Muscle of leg (tissue), 11 donors: ENCODE measurements around the gene SECISBP2L. TPM values are rescaled to one million over a fixed set of nuclear protein-coding genes. Genes with fewer than 3 reads are reported as not detected.

Experiments used
- DNase-seq: peaks from one replicate; pipeline ENCODE4 v3.0.0; 2013
- H3K27ac ChIP-seq: one replicate; pipeline ENCODE4 v1.5.1; 2013; ENCODE audit warnings: mild to moderate bottlenecking, low read length, control low read depth
- H3K27me3 ChIP-seq: one replicate; pipeline ENCODE4 v1.6.1; 2013; ENCODE audit warnings: low read length; ENCODE audit not compliant: control insufficient read depth, insufficient read depth
- H3K36me3 ChIP-seq: one replicate; pipeline ENCODE4 v1.6.1; 2013; ENCODE audit warnings: low read length; ENCODE audit not compliant: control insufficient read depth, insufficient read depth
- H3K4me1 ChIP-seq: one replicate; pipeline ENCODE4 v1.6.1; 2013; ENCODE audit warnings: low read length; ENCODE audit not compliant: control insufficient read depth, insufficient read depth
- H3K4me3 ChIP-seq: one replicate; pipeline ENCODE4 v1.5.1; 2013; ENCODE audit warnings: low read length, control low read depth
- H3K9me3 ChIP-seq: replicated peaks from 2 replicates; pipeline ENCODE4 v1.6.1; 2013; ENCODE audit warnings: low read depth, low read length; ENCODE audit not compliant: control insufficient read depth
- WGBS: methylation state at CpG from one replicate; pipeline ENCODE4 v1.1.5; 2013; ENCODE audit warnings: missing lambda C conversion rate; ENCODE audit not compliant: insufficient coverage; 5-methylcytosine and 5-hydroxymethylcytosine counted together
- polyA plus RNA-seq, 8 donors: library from polyadenylated mRNA; unstranded; fragments of 120-200 nt; gene quantifications; one replicate each; pipeline versions ENCODE4 v1.2.1 to v1.2.3, GENCODE V29; 2013; ENCODE audit warnings: inconsistent platforms in 1 of 8, low replicate concordance in 1 of 8; ENCODE audit not compliant: insufficient read length in 8 of 8, insufficient read depth in 1 of 8
- total RNA-seq: library from RNA; stranded (reverse); fragments of 120-200 nt; gene quantifications from one replicate; pipeline ENCODE4 v1.2.4, GENCODE V29; 2013

Gene SECISBP2L
- total and polyA plus RNA-seq, 9 donors, result 18.3 to 35.2 (median 24.2) TPM

DNA sequence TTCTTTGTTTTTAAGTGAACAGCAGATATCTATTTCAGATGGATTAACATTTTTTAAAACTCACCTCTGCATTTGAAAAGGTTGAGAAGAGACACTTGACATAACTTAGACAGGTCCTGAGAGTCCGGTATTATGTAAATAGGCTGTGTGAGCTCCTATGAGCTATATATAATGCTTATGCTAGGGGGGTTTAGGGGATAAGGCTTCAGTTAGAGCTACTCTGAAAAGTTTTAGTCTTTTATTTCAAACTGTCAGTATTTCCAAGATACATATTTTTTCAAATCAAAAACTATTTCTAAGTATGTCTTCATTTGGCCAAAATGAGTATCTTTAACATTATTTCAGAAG, 99.4 kb downstream of the SECISBP2L start:
- H3K4me3 ChIP-seq, result no peak overlapping the region
- no CpG with 5 or more reads among the region's 1 CpG for WGBS
- H3K27me3 ChIP-seq, result no peaks in the 10 kb centered on the region
- no peak overlapping the region for H3K27ac ChIP-seq
- DNase-seq, result no peak
- H3K9me3 ChIP-seq, result no peaks in the 10 kb centered on the region
- no peaks in the 10 kb centered on the region for H3K36me3 ChIP-seq
- no peaks in the 10 kb centered on the region for H3K4me1 ChIP-seq

DNA sequence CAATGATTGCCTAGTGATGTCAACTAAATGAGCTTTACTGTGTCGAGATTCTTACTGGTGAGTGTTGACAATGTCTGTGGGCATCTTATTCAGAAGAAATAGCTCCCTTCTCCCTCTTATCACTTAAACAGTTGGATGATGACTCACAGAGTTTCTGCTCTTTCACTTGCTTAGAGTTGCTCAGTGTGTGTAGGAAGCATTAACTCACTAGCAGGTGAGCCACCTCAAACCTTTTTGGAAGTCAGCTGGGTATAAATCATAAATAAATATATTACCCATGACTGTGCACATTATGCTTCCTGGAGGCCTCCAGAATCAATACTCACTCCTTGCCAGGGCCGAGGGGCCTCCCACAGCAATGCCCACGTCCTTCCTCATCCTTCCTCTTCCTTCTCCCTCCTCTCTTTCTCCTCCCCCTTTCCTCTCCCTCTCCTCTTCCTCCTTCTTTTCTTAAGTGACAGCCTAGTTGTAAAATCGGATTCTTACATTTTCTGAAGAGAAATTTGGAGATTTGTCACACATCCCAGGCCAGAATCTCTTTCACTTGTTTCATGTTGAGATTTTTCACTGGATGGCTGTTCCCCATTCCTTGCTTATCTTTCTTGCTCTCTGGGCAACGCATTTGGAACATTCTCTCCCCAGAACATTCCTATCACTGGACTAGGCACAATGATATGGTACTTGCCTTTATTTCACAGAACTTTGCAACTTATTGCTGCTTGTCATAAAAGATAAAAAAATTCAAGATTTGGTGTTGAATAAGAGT, 100.0 kb downstream of the SECISBP2L start:
- 53% methylated on average over 4 of the region's 5 CpGs for WGBS

DNA sequence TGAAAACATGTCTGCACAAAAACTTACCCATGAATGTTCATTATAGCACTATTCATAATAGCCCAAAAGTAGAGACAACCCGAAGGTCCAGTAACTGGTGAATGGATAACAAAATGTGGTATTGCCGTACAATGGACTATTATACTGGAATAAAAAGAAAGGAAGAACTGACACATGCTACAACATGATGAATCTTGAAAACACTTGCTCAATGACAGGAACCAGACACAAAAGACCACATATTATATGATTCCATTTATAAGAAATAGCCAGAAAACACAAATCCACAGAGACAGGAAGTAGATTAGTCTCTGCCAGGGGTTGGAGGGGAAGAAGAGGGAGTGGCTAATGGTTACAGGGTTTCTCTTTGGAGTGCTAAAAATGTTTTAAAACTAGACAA, 100.9 kb downstream of the SECISBP2L start:
- Histone ChIP-seq H3K27ac (no peak overlapping the region), H3K36me3 (no peaks in the 10 kb centered on the region), H3K27me3 (no peaks in the 10 kb centered on the region), H3K4me1 (no peaks in the 10 kb centered on the region), H3K9me3 (no peaks in the 10 kb centered on the region), H3K4me3 (no peak overlapping the region)
- no CpG with 5 or more reads among the region's 2 CpGs for WGBS
- no peak for DNase-seq

More for the DNA sequence above, 100.0 kb downstream of the SECISBP2L start:
- DNase-seq, result no peak
- Histone ChIP-seq H3K27ac (no peak overlapping the region), H3K4me1 (no peaks in the 10 kb centered on the region), H3K36me3 (no peaks in the 10 kb centered on the region), H3K27me3 (no peaks in the 10 kb centered on the region), H3K9me3 (no peaks in the 10 kb centered on the region), H3K4me3 (no peak overlapping the region)

GRCh38 chr15:48941904-48942303, 104.3 kb downstream of the SECISBP2L start:
- Histone ChIP-seq H3K27ac (no peak overlapping the region), H3K4me3 (no peak overlapping the region), H3K9me3 (no peaks in the 10 kb centered on the region), H3K4me1 (no peaks in the 10 kb centered on the region), H3K27me3 (no peaks in the 10 kb centered on the region), H3K36me3 (no peaks in the 10 kb centered on the region)
- WGBS, result no CpG with 5 or more reads among the region's 5 CpGs
- no peak for DNase-seq

DNA sequence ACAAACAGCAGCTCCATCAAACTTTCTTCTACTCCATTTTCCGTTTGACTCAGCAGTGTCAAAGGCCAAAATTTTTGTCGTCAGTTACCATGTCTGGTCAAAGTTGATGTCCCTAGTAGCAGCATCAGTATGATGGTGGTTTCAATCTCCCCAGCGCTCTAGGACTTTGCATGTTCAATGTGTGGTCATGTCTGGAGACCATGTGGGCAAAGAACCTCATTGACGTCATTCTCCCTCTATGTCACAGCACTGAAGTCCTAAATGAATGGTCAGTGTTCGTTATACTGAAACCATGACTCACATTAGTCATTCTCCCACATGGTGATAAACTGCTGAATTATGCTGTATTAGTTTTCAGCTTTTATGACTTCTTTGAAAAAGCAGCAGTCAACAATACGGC, 105.7 kb downstream of the SECISBP2L start:
- Histone ChIP-seq H3K4me3 (no peak overlapping the region), H3K36me3 (no peaks in the 10 kb centered on the region), H3K4me1 (no peaks in the 10 kb centered on the region), H3K27ac (no peak overlapping the region), H3K9me3 (no peaks in the 10 kb centered on the region), H3K27me3 (no peaks in the 10 kb centered on the region)
- DNase-seq, result no peak
- 100% methylated on average over 1 of the region's 6 CpGs for WGBS

DNA sequence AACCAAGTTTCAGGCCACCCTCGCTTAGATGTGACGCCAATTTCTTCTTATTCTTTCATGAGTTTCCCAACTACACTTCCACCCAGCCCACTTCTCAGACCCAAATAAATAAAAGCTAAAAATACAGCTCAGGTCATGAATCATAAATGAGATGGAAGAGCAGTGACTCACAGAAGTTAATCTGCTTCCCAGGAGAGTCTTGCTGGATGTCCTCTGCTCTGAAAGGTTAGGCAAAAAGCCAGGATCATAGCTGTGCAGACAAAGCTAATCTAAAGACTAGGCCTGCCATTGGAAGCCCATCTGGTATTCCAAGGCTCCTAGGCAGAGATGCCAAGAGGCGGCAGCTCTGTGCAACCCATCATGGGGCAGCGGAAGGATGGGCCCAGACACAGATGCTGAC, 106.6 kb downstream of the SECISBP2L start:
- H3K9me3 ChIP-seq, result no peaks in the 10 kb centered on the region
- DNase-seq, result peak; percentile 9
- H3K4me1 ChIP-seq, result no peaks in the 10 kb centered on the region
- H3K27ac ChIP-seq, result no peak overlapping the region
- no peaks in the 10 kb centered on the region for H3K36me3 ChIP-seq
- no peak overlapping the region for H3K4me3 ChIP-seq
- 97% methylated on average over 2 of the region's 4 CpGs for WGBS
- H3K27me3 ChIP-seq, result no peaks in the 10 kb centered on the region

Other genes with a start within 250 kb of the SECISBP2L start
- 3.8 TPM for gene CEP152, start 235.4 kb downstream of the SECISBP2L start, total RNA-seq
- gene CEP152, start 235.4 kb downstream of the SECISBP2L start, polyA plus RNA-seq, result 1 to 10 TPM; 2.6 to 5.3 (median 3.5) TPM
- gene EID1, start 168.3 kb downstream of the SECISBP2L start, total RNA-seq, result 269 TPM
- gene EID1, start 168.3 kb downstream of the SECISBP2L start, polyA plus RNA-seq, result 100 to 1,000 TPM; 225 to 371 (median 311) TPM
- 2.0 TPM for gene SHC4, start 82.5 kb downstream of the SECISBP2L start, total RNA-seq
- gene SHC4, start 82.5 kb downstream of the SECISBP2L start, polyA plus RNA-seq, result 1 to 10 TPM; 1.3 to 3.0 (median 1.8) TPM
- 70.4 TPM for gene COPS2, start 109.2 kb upstream of the SECISBP2L start, total RNA-seq
- gene COPS2, start 109.2 kb upstream of the SECISBP2L start, polyA plus RNA-seq, result 100 to 1,000 TPM in 1 of 8 donors, 10 to 100 TPM in 7; 82.9 to 102 (median 91.0) TPM
- 26.5 TPM for gene GALK2, start 123.8 kb upstream of the SECISBP2L start, total RNA-seq
- 10 to 100 TPM; 13.4 to 21.1 (median 15.1) TPM for gene GALK2, start 123.8 kb upstream of the SECISBP2L start, polyA plus RNA-seq